ENCODE data around the gene KLK1. TPM values are rescaled to one million over a fixed set of nuclear protein-coding genes. Genes with fewer than 3 reads are reported as not detected.

The KLK1 gene
- polyA plus RNA-seq, 1 of the 3 experiments (the other 2 are of a cell fraction): not detected

- Histone ChIP-seq H3K9me2 (no peaks in the 10 kb centered on the region), H3K4me2 (no peak within 1 kb of the TSS), H3K9me3 (no peaks in the 10 kb centered on the region), H3K27me3 (ENCODE audit: insufficient read depth) (peaks cover 60% of the 10 kb centered on the region), H2AFZ (ENCODE audit: low read depth) (no peak within 1 kb of the TSS), H3K4me1 (ENCODE audit: control insufficient read depth in 1 of 2, insufficient read depth in 2 of 2, low read depth in 1 of 2, low read length in 1 of 2) (peaks cover 0 to 2% of the 10 kb centered on the region in 2 experiments; a peak in 1 of 4 replicates), H3K36me3 (replicated peaks in 1 of 2; ENCODE audit: control insufficient read depth in 1 of 2, insufficient read depth in 2 of 2, low read length in 1 of 2) (no peaks in the 10 kb centered on the region), H3K27ac (ENCODE audit: low read depth in 2 of 2, low read length in 1 of 2) (no peak within 1 kb of the TSS), H3F3A (replicated peaks; ENCODE audit: insufficient read depth) (no peaks in the 10 kb centered on the region), H4K20me1 (ENCODE audit: insufficient read depth) (no peaks in the 10 kb centered on the region), H3K9ac (no peak within 1 kb of the TSS), H3K79me2 (ENCODE audit: insufficient read depth) (no peaks in the 10 kb centered on the region), H3K4me3 (ENCODE audit: low read depth in 2 of 2, low read length in 1 of 2) (no peak within 1 kb of the TSS)
- ChIA-PET CTCF (interaction anchor here (1.0 kb wide), 1 partner anchor 148 kb away, joined by 3 read pairs; no protein-coding TSS in a partner anchor), POLR2A (no interaction called here)
- 33% methylated on average over 3 of the region's 3 CpGs for WGBS (ENCODE audit: low lambda C conversion rate)
- DNase-seq: no peak
- TF ChIP-seq MEF2A (IDR thresholded peaks at IDR 0.05; ENCODE audit: borderline replicate concordance, low read depth): no peak
- TF ChIP-seq ELF1 (IDR thresholded peaks at IDR 0.05): no peak
Measured at GRCh38 chr19:50873056-50873455, 49.5 kb upstream of the KLK1 start, which contains the start of gene KLK2. Gene KLK2, plus strand, starts transcription at chr19:50873439. Its CDS starts 35 bp downstream, at chr19:50873474.

- Histone ChIP-seq H3K9me2 (no peaks in the 10 kb centered on the region), H3K27ac (ENCODE audit: low read depth in 2 of 2, low read length in 1 of 2) (no peak overlapping the region), H3K4me3 (ENCODE audit: low read depth in 2 of 2, low read length in 1 of 2) (no peak overlapping the region; a peak in 1 of 4 replicates), H3F3A (replicated peaks; ENCODE audit: insufficient read depth) (no peaks in the 10 kb centered on the region), H3K27me3 (ENCODE audit: insufficient read depth) (peaks cover 53% of the 10 kb centered on the region), H3K36me3 (replicated peaks in 1 of 2; ENCODE audit: control insufficient read depth in 1 of 2, insufficient read depth in 2 of 2, low read length in 1 of 2) (no peaks in the 10 kb centered on the region), H3K4me2 (no peak overlapping the region; the same call in 1 of the 2 replicates), H4K20me1 (ENCODE audit: insufficient read depth) (no peaks in the 10 kb centered on the region), H3K79me2 (ENCODE audit: insufficient read depth) (no peaks in the 10 kb centered on the region), H3K4me1 (ENCODE audit: control insufficient read depth in 1 of 2, insufficient read depth in 2 of 2, low read depth in 1 of 2, low read length in 1 of 2) (peaks cover 0 to 2% of the 10 kb centered on the region in 2 experiments; a peak in 1 of 4 replicates), H3K9me3 (no peaks in the 10 kb centered on the region), H2AFZ (ENCODE audit: low read depth) (peak overlapping the region; percentile 56; the same call in 1 of the 2 replicates), H3K9ac (no peak overlapping the region)
- 13% methylated on average over 23 of the region's 26 CpGs for WGBS (ENCODE audit: low lambda C conversion rate)
- TF ChIP-seq SMC3 (IDR thresholded peaks at IDR 0.05; ENCODE audit: low read depth, low read length) (peak; percentile 36; the same call in 1 of the 2 replicates), NRF1 (IDR thresholded peaks at IDR 0.05; ENCODE audit: low read depth, low read length) (peak; percentile 21; the same call in 1 of the 2 replicates), RAD21 (IDR thresholded peaks at IDR 0.05; ENCODE audit: low read length) (peak; percentile 47), JUND (IDR thresholded peaks at IDR 0.05) (no peak), CTCF (IDR thresholded peaks at IDR 0.05) (peak; percentile 45; the same call in 1 of the 2 replicates)
- peak; percentile 80 for DNase-seq
- ChIA-PET POLR2A (no interaction called here), CTCF (interaction anchor here (1.1 kb wide), 1 partner anchor 19 kb away, joined by 3 read pairs; no protein-coding TSS in a partner anchor)
Measured at GRCh38 chr19:50870417-50871089, 47.0 kb upstream of the KLK1 start.

DNA sequence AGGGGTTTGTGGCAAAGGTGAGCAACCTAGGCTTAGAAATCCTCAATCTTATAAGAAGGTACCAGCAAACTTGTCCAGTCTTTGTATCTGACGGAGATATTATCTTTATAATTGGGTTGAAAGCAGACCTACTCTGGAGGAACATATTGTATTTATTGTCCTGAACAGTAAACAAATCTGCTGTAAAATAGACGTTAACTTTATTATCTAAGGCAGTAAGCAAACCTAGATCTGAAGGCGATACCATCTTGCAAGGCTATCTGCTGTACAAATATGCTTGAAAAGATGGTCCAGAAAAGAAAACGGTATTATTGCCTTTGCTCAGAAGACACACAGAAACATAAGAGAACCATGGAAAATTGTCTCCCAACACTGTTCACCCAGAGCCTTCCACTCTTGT lies 45.9 kb upstream of the KLK1 start:
- Histone ChIP-seq H3K27ac (ENCODE audit: low read depth in 2 of 2, low read length in 1 of 2) (no peak overlapping the region), H3K9me2 (no peaks in the 10 kb centered on the region), H3K9ac (no peak overlapping the region), H2AFZ (ENCODE audit: low read depth) (no peak overlapping the region), H3K4me2 (no peak overlapping the region), H3K27me3 (ENCODE audit: insufficient read depth) (peaks cover 46% of the 10 kb centered on the region), H3K79me2 (ENCODE audit: insufficient read depth) (no peaks in the 10 kb centered on the region), H3K36me3 (replicated peaks in 1 of 2; ENCODE audit: control insufficient read depth in 1 of 2, insufficient read depth in 2 of 2, low read length in 1 of 2) (no peaks in the 10 kb centered on the region), H3K9me3 (no peaks in the 10 kb centered on the region), H3K4me1 (ENCODE audit: control insufficient read depth in 1 of 2, insufficient read depth in 2 of 2, low read depth in 1 of 2, low read length in 1 of 2) (peaks cover 0 to 2% of the 10 kb centered on the region in 2 experiments; a peak in 1 of 4 replicates), H3F3A (replicated peaks; ENCODE audit: insufficient read depth) (no peaks in the 10 kb centered on the region), H4K20me1 (ENCODE audit: insufficient read depth) (no peaks in the 10 kb centered on the region), H3K4me3 (ENCODE audit: low read depth in 2 of 2, low read length in 1 of 2) (no peak overlapping the region)
- no peak for DNase-seq
- ChIA-PET CTCF (interaction anchor here (1.1 kb wide), 1 partner anchor 20 kb away, joined by 3 read pairs; no protein-coding TSS in a partner anchor), POLR2A (no interaction called here)
- WGBS (ENCODE audit: low lambda C conversion rate): 29% methylated on average over 4 of the region's 4 CpGs
- TF ChIP-seq SIN3A (IDR thresholded peaks at IDR 0.05; ENCODE audit: borderline replicate concordance, low read depth, low read length): no peak
- TF ChIP-seq, protein P1, sequence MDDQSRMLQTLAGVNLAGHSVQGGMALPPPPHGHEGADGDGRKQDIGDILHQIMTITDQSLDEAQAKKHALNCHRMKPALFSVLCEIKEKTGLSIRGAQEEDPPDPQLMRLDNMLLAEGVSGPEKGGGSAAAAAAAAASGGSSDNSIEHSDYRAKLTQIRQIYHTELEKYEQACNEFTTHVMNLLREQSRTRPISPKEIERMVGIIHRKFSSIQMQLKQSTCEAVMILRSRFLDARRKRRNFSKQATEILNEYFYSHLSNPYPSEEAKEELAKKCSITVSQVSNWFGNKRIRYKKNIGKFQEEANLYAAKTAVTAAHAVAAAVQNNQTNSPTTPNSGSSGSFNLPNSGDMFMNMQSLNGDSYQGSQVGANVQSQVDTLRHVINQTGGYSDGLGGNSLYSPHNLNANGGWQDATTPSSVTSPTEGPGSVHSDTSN (IDR thresholded peaks at IDR 0.05): no peak
- TF ChIP-seq MEF2A (IDR thresholded peaks at IDR 0.05; ENCODE audit: borderline replicate concordance, low read depth): no peak
- no peak for TF ChIP-seq USF2 (IDR thresholded peaks at IDR 0.05; ENCODE audit: borderline replicate concordance, low read depth, low read length)
- no peak for TF ChIP-seq FOXM1 (IDR thresholded peaks at IDR 0.05; ENCODE audit: low read depth)
- TF ChIP-seq USF1 (IDR thresholded peaks at IDR 0.05; ENCODE audit: borderline replicate concordance, low read depth): no peak
- TF ChIP-seq CHD2 (IDR thresholded peaks at IDR 0.05; ENCODE audit: low read length, partially characterized antibody): no peak
- no peak for TF ChIP-seq RAD21 (IDR thresholded peaks at IDR 0.05; ENCODE audit: low read length)
- TF ChIP-seq NRF1 (IDR thresholded peaks at IDR 0.05; ENCODE audit: low read depth, low read length): no peak
- no peak for TF ChIP-seq GATA2 (CRISPR knock-in tag; IDR thresholded peaks at IDR 0.05)
- no peak for TF ChIP-seq EZH2phosphoT487 (IDR thresholded peaks at IDR 0.05; ENCODE audit: borderline replicate concordance, low read depth)
- TF ChIP-seq POLR2AphosphoS5 (IDR thresholded peaks at IDR 0.05; ENCODE audit: low read depth, low read length): no peak
